ENCODE measurements around the gene GRM4.
"Not testable (repeated sequence)": the region's sequence is repeated elsewhere in the genome, so short reads cannot be mapped to it uniquely, and the experiment has no call there.

Gene GRM4

GRCh38 chr6:34061348-34061747 is 84.5 kb downstream of the GRM4 start:
- DNase-seq = no peak

GRCh38 chr6:34059914-34060313 is 86.0 kb downstream of the GRM4 start:
- no peak for DNase-seq

GRCh38 chr6:34059136-34059731 is 86.7 kb downstream of the GRM4 start:
- DNase-seq = no peak

GRCh38 chr6:34057790-34058189 is 88.1 kb downstream of the GRM4 start:
- DNase-seq = no peak

- no peak for DNase-seq
These were observed 88.7 kb downstream of the GRM4 start for GRCh38 chr6:34057191-34057590.

GRCh38 chr6:34056305-34057108 is 89.4 kb downstream of the GRM4 start:
- no peak for DNase-seq

- peak; percentile 53 to 58 for DNase-seq
These were observed 90.5 kb downstream of the GRM4 start for GRCh38 chr6:34055223-34055933.

GRCh38 chr6:34053721-34054120 is 92.2 kb downstream of the GRM4 start:
- no peak for DNase-seq

GRCh38 chr6:34052918-34053608 is 92.8 kb downstream of the GRM4 start:
- no peak for DNase-seq

GRCh38 chr6:34052071-34052825 is 93.6 kb downstream of the GRM4 start:
- DNase-seq = no peak

GRCh38 chr6:34051331-34051919 is 94.5 kb downstream of the GRM4 start:
- DNase-seq = no peak

- no peak for DNase-seq
These were observed 95.2 kb downstream of the GRM4 start for GRCh38 chr6:34050691-34051090.

- no peak for DNase-seq
These were observed 96.2 kb downstream of the GRM4 start for GRCh38 chr6:34049395-34050342.

GRCh38 chr6:34047913-34048867 is 97.7 kb downstream of the GRM4 start:
- DNase-seq = no peak

GRCh38 chr6:34046617-34047016 is 99.3 kb downstream of the GRM4 start:
- DNase-seq = no peak

GRCh38 chr6:34045771-34046170 is 100.1 kb downstream of the GRM4 start:
- no peak for DNase-seq

GRCh38 chr6:34044945-34045595 is 100.8 kb downstream of the GRM4 start:
- no peak for DNase-seq

- no peak for DNase-seq
These were observed 102.5 kb downstream of the GRM4 start for GRCh38 chr6:34043359-34043758.

- not testable (repeated sequence) for DNase-seq
These were observed 103.9 kb downstream of the GRM4 start for GRCh38 chr6:34041998-34042397.
